Measurements from ENCODE around the gene JAZF1. TPM values are rescaled to one million over a fixed set of nuclear protein-coding genes. Genes with fewer than 3 reads are reported as not detected.

JAZF1 gene
- total and polyA plus RNA-seq, 2 donors (not counting 1 experiment from before 2014, with no cell fraction given) = 14.0 to 38.6 TPM

- H3K4me2 ChIP-seq (replicated peaks; ENCODE audit: low read depth, low read length, poor library complexity, severe bottlenecking) = no peak overlapping the region
- H3K9ac ChIP-seq (ENCODE audit: low read length) = no peak overlapping the region
- H3K79me2 ChIP-seq (ENCODE audit: control insufficient read depth, insufficient read depth, low read length) = peaks cover 86% of the 10 kb centered on the region
- no peak overlapping the region for H2AFZ ChIP-seq (ENCODE audit: insufficient read depth, low read depth, low read length, poor library complexity, severe bottlenecking)
- H3K4me1 Mint-ChIP-seq = peaks cover 58% of the 10 kb centered on the region
- no peaks in the 10 kb centered on the region for H3K27me3 Mint-ChIP-seq
- H3K27ac ChIP-seq (ENCODE audit: low read length in 2 of 2) = no peak overlapping the region
- ATAC-seq (ENCODE audit: low read depth) (no peak), DNase-seq (no peak)
- H3K9me3 Mint-ChIP-seq (ENCODE audit: insufficient read depth) = no peaks in the 10 kb centered on the region
- no peak overlapping the region for H3K4me3 ChIP-seq (ENCODE audit: control extremely low read depth in 1 of 5, extremely low read depth in 1 of 5, insufficient read depth in 1 of 5, low read depth in 2 of 5, low read length in 4 of 5)
- no peak overlapping the region for H3K27ac Mint-ChIP-seq
- H3K4me1 ChIP-seq (ENCODE audit: control insufficient read depth in 2 of 2, insufficient read depth in 2 of 2, low read length in 2 of 2) = peaks cover 6 to 11% of the 10 kb centered on the region in 2 donors
- peaks cover 91% of the 10 kb centered on the region for H4K20me1 ChIP-seq (ENCODE audit: control insufficient read depth, insufficient read depth, low read length, poor library complexity, severe bottlenecking)
- POLR2A ChIA-PET = no interaction called here
- CTCF ChIA-PET = interaction anchor here (2.3 kb wide), 1 partner anchor 9 kb away, joined by 8 read pairs; no protein-coding TSS in a partner anchor
- H3K9me3 ChIP-seq (ENCODE audit: control extremely low read depth in 1 of 3, control insufficient read depth in 2 of 3, insufficient read depth in 1 of 3, low read length in 2 of 3) = no peaks in the 10 kb centered on the region
- no peaks in the 10 kb centered on the region for H3K27me3 ChIP-seq (replicated peaks in 1 of 4; ENCODE audit: control extremely low read depth in 1 of 4, control insufficient read depth in 3 of 4, insufficient read depth in 4 of 4, low read length in 3 of 4)
- intact Hi-C loops (cut with micrococcal nuclease) = no loop called here
- no peak for TF ChIP-seq EZH2 (IDR thresholded peaks at IDR 0.05; ENCODE audit: borderline replicate concordance, insufficient read depth, low read depth, low read length, poor library complexity, severe bottlenecking)
- no peak for TF ChIP-seq CTCF (IDR thresholded peaks at IDR 0.05)
- H3K4me3 Mint-ChIP-seq = no peak overlapping the region
- H3K36me3 ChIP-seq (replicated peaks in 1 of 2; ENCODE audit: control extremely low read depth in 1 of 2, control insufficient read depth in 1 of 2, extremely low read depth in 1 of 2, insufficient read depth in 2 of 2, low read length in 1 of 2) = peaks cover 3 to 4% of the 10 kb centered on the region in 2 experiments
- WGBS (ENCODE audit: insufficient coverage) = no CpG with 5 or more reads among the region's 5 CpGs
Measured at GRCh38 chr7:28029051-28029450, 151.5 kb downstream of the JAZF1 start.

GRCh38 chr7:28028471-28028870, 152.1 kb downstream of the JAZF1 start:
- H3K27me3 Mint-ChIP-seq = no peaks in the 10 kb centered on the region

More at GRCh38 chr7:28028471-28028870, 152.1 kb downstream of the JAZF1 start:
- Mint-ChIP-seq H3K9me3 (ENCODE audit: insufficient read depth) (no peaks in the 10 kb centered on the region), H3K27ac (no peak overlapping the region), H3K4me3 (no peak overlapping the region), H3K4me1 (peaks cover 56% of the 10 kb centered on the region)
- no peak for TF ChIP-seq EZH2 (IDR thresholded peaks at IDR 0.05; ENCODE audit: borderline replicate concordance, insufficient read depth, low read depth, low read length, poor library complexity, severe bottlenecking)
- no peak for TF ChIP-seq CTCF (IDR thresholded peaks at IDR 0.05)
- H3K4me2 ChIP-seq (replicated peaks; ENCODE audit: low read depth, low read length, poor library complexity, severe bottlenecking) = no peak overlapping the region
- H3K9ac ChIP-seq (ENCODE audit: low read length) = no peak overlapping the region
- H3K27ac ChIP-seq (ENCODE audit: low read length in 2 of 2) = no peak overlapping the region
- no peaks in the 10 kb centered on the region for H3K27me3 ChIP-seq (replicated peaks in 1 of 4; ENCODE audit: control extremely low read depth in 1 of 4, control insufficient read depth in 3 of 4, insufficient read depth in 4 of 4, low read length in 3 of 4)
- peaks cover 3 to 4% of the 10 kb centered on the region in 2 experiments for H3K36me3 ChIP-seq (replicated peaks in 1 of 2; ENCODE audit: control extremely low read depth in 1 of 2, control insufficient read depth in 1 of 2, extremely low read depth in 1 of 2, insufficient read depth in 2 of 2, low read length in 1 of 2)
- ChIA-PET POLR2A (no interaction called here), CTCF (interaction anchor here (2.3 kb wide), 1 partner anchor 8 kb away, joined by 8 read pairs; no protein-coding TSS in a partner anchor)
- no peaks in the 10 kb centered on the region for H3K9me3 ChIP-seq (ENCODE audit: control extremely low read depth in 1 of 3, control insufficient read depth in 2 of 3, insufficient read depth in 1 of 3, low read length in 2 of 3)
- intact Hi-C loops (cut with micrococcal nuclease) = no loop called here
- H3K79me2 ChIP-seq (ENCODE audit: control insufficient read depth, insufficient read depth, low read length) = peaks cover 85% of the 10 kb centered on the region
- H2AFZ ChIP-seq (ENCODE audit: insufficient read depth, low read depth, low read length, poor library complexity, severe bottlenecking) = no peak overlapping the region
- no peak for ATAC-seq (ENCODE audit: low read depth)
- H3K4me1 ChIP-seq (ENCODE audit: control insufficient read depth in 2 of 2, insufficient read depth in 2 of 2, low read length in 2 of 2) = peaks cover 6 to 10% of the 10 kb centered on the region in 2 donors
- no CpG with 5 or more reads among the region's 3 CpGs for WGBS (ENCODE audit: insufficient coverage)
- peaks cover 91% of the 10 kb centered on the region for H4K20me1 ChIP-seq (ENCODE audit: control insufficient read depth, insufficient read depth, low read length, poor library complexity, severe bottlenecking)
- no peak for DNase-seq
- H3K4me3 ChIP-seq (ENCODE audit: control extremely low read depth in 1 of 5, extremely low read depth in 1 of 5, insufficient read depth in 1 of 5, low read depth in 2 of 5, low read length in 4 of 5) = no peak overlapping the region

Data from B cell (primary cell).